Peyer's patch (tissue), 4 donors: ENCODE measurements around the gene LMOD1.

ENCODE experiments used
- POLR2A ChIP-seq, 2 donors: fragments of 450-650 bp; IDR thresholded peaks; one replicate each; pipeline ENCODE4 v1.5.1; 2017; ENCODE audit warnings: antibody characterized with exemption in 2 of 2, mild to moderate bottlenecking in 2 of 2, moderate library complexity in 2 of 2
- TF ChIP-seq, protein P1 (sequence below), 6 experiments: fragments of 450-650 bp in 4 of 6; fragments of 200-600 bp in 2 of 6; sonication (generic) in 1 of 6; IDR thresholded peaks; one replicate each; pipeline ENCODE4 v1.5.1; 2017 to 2019; ENCODE audit warnings: antibody characterized with exemption in 6 of 6, mild to moderate bottlenecking in 3 of 6, moderate library complexity in 1 of 6

GRCh38 chr1:201921952-201922558, 24.3 kb downstream of the LMOD1 start:
- TF ChIP-seq POLR2A (IDR thresholded peaks at IDR 0.05) = no peak
- TF ChIP-seq, protein P1, sequence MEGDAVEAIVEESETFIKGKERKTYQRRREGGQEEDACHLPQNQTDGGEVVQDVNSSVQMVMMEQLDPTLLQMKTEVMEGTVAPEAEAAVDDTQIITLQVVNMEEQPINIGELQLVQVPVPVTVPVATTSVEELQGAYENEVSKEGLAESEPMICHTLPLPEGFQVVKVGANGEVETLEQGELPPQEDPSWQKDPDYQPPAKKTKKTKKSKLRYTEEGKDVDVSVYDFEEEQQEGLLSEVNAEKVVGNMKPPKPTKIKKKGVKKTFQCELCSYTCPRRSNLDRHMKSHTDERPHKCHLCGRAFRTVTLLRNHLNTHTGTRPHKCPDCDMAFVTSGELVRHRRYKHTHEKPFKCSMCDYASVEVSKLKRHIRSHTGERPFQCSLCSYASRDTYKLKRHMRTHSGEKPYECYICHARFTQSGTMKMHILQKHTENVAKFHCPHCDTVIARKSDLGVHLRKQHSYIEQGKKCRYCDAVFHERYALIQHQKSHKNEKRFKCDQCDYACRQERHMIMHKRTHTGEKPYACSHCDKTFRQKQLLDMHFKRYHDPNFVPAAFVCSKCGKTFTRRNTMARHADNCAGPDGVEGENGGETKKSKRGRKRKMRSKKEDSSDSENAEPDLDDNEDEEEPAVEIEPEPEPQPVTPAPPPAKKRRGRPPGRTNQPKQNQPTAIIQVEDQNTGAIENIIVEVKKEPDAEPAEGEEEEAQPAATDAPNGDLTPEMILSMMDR (IDR thresholded peaks at IDR 0.05) = no peak
